HEK293T (cell line): ENCODE measurements around the gene FMO1.

Experiments used
- BHLHE40 ChIP-seq: fragments of 450-650 bp; IDR thresholded peaks from 2 replicates; pipeline ENCODE4 v1.6.1; 2016; ENCODE audit warnings: mild to moderate bottlenecking, moderate library complexity, borderline replicate concordance
- ELF4 ChIP-seq: fragments of 450-650 bp; IDR thresholded peaks from 2 replicates; pipeline ENCODE4 v1.6.1; 2017; ENCODE audit warnings: antibody characterized with exemption
- FOXK2 ChIP-seq: fragments of 450-650 bp; IDR thresholded peaks from 2 replicates; pipeline ENCODE4 v1.6.1; 2016; ENCODE audit warnings: mild to moderate bottlenecking
- SUZ12 ChIP-seq: fragments of 450-650 bp; IDR thresholded peaks from 2 replicates; pipeline ENCODE4 v1.6.1; 2016; ENCODE audit warnings: mild to moderate bottlenecking
- TARDBP ChIP-seq: fragments of 450-650 bp; IDR thresholded peaks from 2 replicates; pipeline ENCODE4 v1.6.1; 2016

GRCh38 chr1:171263901-171264300 is 15.6 kb downstream of the FMO1 start:
- no peak for TF ChIP-seq TARDBP
- TF ChIP-seq ELF4, result no peak
- TF ChIP-seq SUZ12, result no peak
- TF ChIP-seq BHLHE40, result no peak
- no peak for TF ChIP-seq FOXK2
